Measurements from ENCODE around the gene MRRF.
"Not testable (repeated sequence)": the region's sequence is repeated elsewhere in the genome, so short reads cannot be mapped to it uniquely, and the experiment has no call there.

Gene MRRF

DNA sequence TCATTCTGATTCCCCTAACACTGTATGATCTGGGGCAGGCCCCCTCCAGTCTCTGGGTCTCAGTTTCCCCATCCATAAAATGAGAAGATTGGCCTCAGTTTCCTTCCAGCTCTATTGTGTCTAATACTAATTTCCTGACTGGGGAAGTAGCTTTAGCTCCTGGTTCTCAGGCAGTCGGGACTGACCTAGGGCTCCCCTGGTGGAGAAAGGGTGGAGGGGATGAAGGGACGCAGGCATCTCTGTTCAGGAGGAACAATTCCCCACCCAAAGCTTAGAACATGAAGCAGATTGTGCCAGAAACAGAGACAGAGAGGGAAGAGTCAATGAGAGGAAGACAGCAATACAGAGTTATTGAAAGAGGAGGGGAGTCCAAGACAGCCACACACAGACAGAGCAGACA lies 91.9 kb downstream of the MRRF start:
- no peak for DNase-seq (ENCODE audit: low read depth in 2 of 2)

GRCh38 chr9:122360891-122361290 lies 96.2 kb downstream of the MRRF start:
- no peak for DNase-seq (ENCODE audit: low read depth in 2 of 2)

DNA sequence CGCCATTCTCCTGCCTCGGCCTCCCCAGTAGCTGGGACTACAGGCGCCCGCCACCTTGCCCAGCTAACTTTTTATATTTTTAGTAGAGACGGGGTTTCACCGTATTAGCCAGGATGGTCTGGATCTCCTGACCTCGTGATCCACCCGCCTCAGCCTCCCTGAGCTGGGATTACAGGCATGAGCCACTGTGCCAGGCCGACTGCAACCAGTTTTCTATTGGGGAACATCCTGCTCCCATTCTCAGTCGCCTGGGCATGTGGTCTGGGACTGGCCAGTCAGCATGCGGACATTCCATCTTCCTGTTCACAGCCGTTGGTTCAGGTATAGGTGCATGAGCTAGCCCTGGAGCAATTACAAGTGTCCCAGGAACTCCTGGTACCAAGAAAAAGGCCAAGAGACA lies 98.4 kb downstream of the MRRF start:
- DNase-seq (ENCODE audit: low read depth in 2 of 2), result not testable (repeated sequence)

GRCh38 chr9:122364117-122364782 lies 99.6 kb downstream of the MRRF start:
- DNase-seq (ENCODE audit: low read depth in 2 of 2), result no peak

- no peak for DNase-seq (ENCODE audit: low read depth in 2 of 2)
These were observed 100.1 kb downstream of the MRRF start for GRCh38 chr9:122364783-122365150.

- no peak for DNase-seq (ENCODE audit: low read depth in 2 of 2)
These were observed 101.5 kb downstream of the MRRF start for GRCh38 chr9:122366074-122366660.

DNA sequence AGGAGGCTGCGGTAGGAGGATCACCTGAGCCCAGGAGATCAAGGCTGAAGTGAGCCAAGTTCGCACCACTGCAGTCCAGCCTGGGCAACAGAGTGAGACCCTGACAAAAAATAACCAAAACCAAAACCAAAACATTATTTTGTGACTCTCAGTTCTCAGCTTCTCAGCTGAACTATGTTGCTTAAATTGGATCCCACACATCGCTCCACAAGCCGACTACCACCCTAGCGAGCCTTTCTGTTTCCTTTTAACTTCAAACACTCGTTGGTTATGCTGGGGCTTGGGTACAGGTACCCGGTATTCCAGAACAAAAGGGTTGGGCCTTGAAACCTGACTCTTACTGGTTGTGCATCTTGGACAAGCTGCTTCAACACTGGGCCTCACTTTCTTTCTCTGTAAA lies 102.4 kb downstream of the MRRF start:
- DNase-seq (ENCODE audit: low read depth in 2 of 2), result no peak

- no peak for DNase-seq (ENCODE audit: low read depth in 2 of 2)
These were observed 103.2 kb downstream of the MRRF start for GRCh38 chr9:122367774-122368460.

DNA sequence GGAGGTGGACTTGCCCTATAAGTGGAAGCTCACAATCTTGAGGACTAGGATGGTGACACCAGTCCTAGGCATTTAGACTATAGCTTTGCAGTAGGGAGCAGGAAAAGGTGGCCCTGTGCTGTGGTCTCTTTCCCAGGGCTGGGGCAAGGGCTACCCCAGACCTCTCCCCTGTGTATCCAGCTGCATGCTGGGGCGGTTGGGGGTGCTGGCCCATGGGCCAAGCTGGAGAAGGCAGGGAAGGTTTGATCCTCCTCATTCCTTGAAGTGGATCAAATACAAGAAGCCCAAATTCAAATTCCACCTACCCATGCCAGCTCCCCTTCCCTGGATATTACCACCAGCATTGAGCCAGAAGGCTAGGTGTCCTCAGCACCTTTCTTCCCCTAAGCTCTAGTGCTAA lies 104.0 kb downstream of the MRRF start:
- DNase-seq (ENCODE audit: low read depth in 2 of 2), result no peak

- no peak for DNase-seq (ENCODE audit: low read depth in 2 of 2)
These were observed 105.6 kb downstream of the MRRF start for GRCh38 chr9:122370303-122370702.

- no peak for DNase-seq (ENCODE audit: low read depth in 2 of 2)
These were observed 106.4 kb downstream of the MRRF start, which contains the start of gene PTGS1 for GRCh38 chr9:122370869-122371755. PTGS1 (plus strand) TSS chr9:122371024; CDS start chr9:122371085, 61 bp downstream.

DNA sequence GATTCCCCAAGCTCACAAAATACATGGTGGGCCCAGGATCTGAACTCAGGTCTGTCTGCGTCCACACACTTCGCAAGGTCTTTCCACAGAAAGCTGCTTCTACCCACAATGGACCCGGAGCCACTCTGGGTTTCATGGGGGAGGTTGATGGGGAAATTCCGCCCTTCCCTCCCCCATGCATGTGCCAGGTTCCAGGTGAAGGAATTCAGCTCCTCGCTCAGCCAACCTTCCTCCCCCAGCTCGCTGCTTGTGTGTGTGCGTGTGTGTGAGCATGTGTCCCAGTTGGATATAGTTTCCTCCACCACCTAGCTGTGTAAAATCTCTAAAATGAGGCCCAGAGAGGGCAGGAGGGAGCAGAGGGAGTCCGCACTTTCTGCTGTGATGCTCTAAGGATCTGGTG lies 107.2 kb downstream of the MRRF start:
- no peak for DNase-seq (ENCODE audit: low read depth in 2 of 2)

- no peak for DNase-seq (ENCODE audit: low read depth in 2 of 2)
These were observed 108.5 kb downstream of the MRRF start for GRCh38 chr9:122372856-122373845.

GRCh38 chr9:122374885-122375420 lies 110.3 kb downstream of the MRRF start:
- DNase-seq (ENCODE audit: low read depth in 2 of 2), result no peak

DNA sequence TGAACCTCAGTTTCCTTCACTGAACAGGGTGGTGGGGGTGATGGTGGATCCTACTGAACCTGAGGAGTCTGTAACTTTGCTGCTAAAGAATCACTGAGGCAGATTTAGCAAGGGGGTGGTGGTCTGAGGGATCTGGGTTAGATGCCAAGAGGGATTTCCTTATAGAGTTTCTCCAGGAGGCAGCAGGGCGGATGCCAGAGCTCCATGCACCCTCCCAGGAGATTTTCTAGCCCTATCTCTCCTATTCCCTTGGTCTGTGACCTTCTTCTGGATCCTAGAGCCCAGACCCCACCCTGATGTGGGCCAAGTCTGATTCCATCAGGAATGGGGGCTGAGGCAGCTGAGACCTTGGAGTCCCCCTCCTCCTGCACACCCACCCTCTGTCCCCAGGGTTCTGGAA lies 112.1 kb downstream of the MRRF start:
- DNase-seq (ENCODE audit: low read depth in 2 of 2), result no peak

GRCh38 chr9:122377241-122378164 lies 112.8 kb downstream of the MRRF start:
- DNase-seq (ENCODE audit: low read depth in 2 of 2), result no peak

DNA sequence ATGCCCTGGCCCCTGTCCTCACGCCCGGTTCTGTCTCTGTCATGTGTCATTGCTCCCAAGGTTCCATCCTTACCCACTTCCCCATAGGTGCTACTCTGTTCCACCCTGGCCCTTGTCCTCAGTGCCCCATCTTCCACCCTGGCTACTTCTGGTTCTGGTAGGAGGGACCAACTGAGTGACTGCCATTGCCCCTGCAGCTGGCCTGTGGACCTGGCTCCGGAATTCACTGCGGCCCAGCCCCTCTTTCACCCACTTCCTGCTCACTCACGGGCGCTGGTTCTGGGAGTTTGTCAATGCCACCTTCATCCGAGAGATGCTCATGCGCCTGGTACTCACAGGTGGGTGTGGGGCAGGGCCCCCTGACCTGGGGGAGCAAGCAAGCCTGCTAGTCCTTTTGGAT lies 113.6 kb downstream of the MRRF start:
- DNase-seq (ENCODE audit: low read depth in 2 of 2), result no peak

- no peak for DNase-seq (ENCODE audit: low read depth in 2 of 2)
These were observed 114.7 kb downstream of the MRRF start for GRCh38 chr9:122379340-122379739.

DNA sequence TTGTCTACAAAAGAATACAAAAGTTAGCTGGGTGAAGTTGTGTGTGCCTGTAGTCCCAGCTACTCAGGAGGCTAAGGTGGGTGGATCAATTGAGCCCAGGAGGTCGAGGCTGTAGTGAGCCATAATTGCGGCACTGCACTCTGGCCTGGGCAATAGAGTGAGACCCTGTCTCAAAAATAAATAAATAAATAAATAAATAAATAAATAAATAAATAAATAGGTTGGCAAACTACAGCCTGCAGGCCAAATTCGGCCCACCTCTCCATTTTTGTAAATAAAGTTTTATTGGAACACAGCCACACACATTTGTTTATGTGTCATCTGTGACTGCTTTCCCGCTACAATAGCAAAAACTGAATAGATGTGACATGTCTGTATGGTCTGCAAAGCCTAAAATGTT lies 115.6 kb downstream of the MRRF start:
- DNase-seq (ENCODE audit: low read depth in 2 of 2), result no peak
